HCT116 (cell line): ENCODE results near the gene TPK1. TPM values are rescaled to one million over a fixed set of nuclear protein-coding genes. Genes with fewer than 3 reads are reported as not detected.

Experiments used
- ATAC-seq: fragments of 200-7000 bp; cut with Tn5 transposase; 2 replicates; pipeline ENCODE4 v1.9.1; 2020; ENCODE audit warnings: mild to moderate bottlenecking, moderate library complexity
- BruUV-seq: library from RNA; stranded (reverse); fragments of 400-500 nt; replicated peaks from 2 replicates; lab custom pipeline; 2021; lab: Mats Ljungman, UMichigan
- CTCF ChIA-PET: fragments of 300-600 bp; sonication (Branson Sonifier 250); formaldehyde crosslinking; loops from one replicate; lab custom pipeline; 2021; ENCODE audit warnings: antibody characterized with exemption; lab: Charles Lee
- POLR2A ChIA-PET: fragments of 300-600, 350-600 bp; sonication (Branson Sonifier 250); formaldehyde crosslinking; loops from one replicate; lab custom pipeline; 2021; ENCODE audit warnings: antibody characterized with exemption; lab: Charles Lee
- RAD21 ChIA-PET, 2 experiments: fragments of 300-600 bp; sonication (Branson Sonifier 250); formaldehyde crosslinking; loops; one replicate each; lab custom pipeline; 2023; ENCODE audit warnings: low total read pairs in 2 of 2; ENCODE audit not compliant: uncharacterized antibody in 2 of 2, unreplicated experiment in 2 of 2, low non-redundant PET in 1 of 2; lab: Charles Lee
- DNase-seq: peaks from one replicate; pipeline ENCODE4 v3.0.0-alpha.2; 2010; ENCODE audit warnings: low read depth, low spot score
- H2AFZ ChIP-seq: fragments of 200-600 bp; shearing (Covaris generic), sonication (generic); 2 replicates; pipeline ENCODE4 v1.6.1; 2017; ENCODE audit warnings: low read depth, mixed run types, mixed read lengths, antibody characterized with exemption, low read length; ENCODE audit not compliant: poor library complexity, severe bottlenecking
- H3K27ac ChIP-seq: 2 replicates; pipeline ENCODE4 v1.5.1; 2012; ENCODE audit warnings: low read depth, low read length
- H3K27me3 ChIP-seq: fragments of 200-600 bp; sonication (generic); 2 replicates; pipeline ENCODE4 v1.6.1; 2016; ENCODE audit warnings: mixed run types, low read length, mixed read lengths; ENCODE audit not compliant: insufficient read depth
- H3K36me3 ChIP-seq, 2 experiments: fragments of 200-500 bp in 1 of 2; fragments of 200-600 bp in 1 of 2; sonication (Bioruptor generic) in 1 of 2; sonication (generic) in 1 of 2; 2 replicates each; pipeline versions ENCODE4 v1.5.1 to v1.6.1; 2014 to 2016; ENCODE audit warnings: low read length in 2 of 2, inconsistent platforms in 1 of 2, mixed read lengths in 1 of 2, mixed run types in 1 of 2; ENCODE audit not compliant: insufficient read depth in 2 of 2, control insufficient read depth in 1 of 2
- H3K4me1 ChIP-seq, 2 experiments: fragments of 200-600 bp in 1 of 2; sonication (generic) in 1 of 2; 2 replicates each; pipeline versions ENCODE4 v1.5.1 to v1.6.1; 2012 to 2017; ENCODE audit warnings: low read length in 2 of 2, inconsistent platforms in 1 of 2, mild to moderate bottlenecking in 1 of 2, mixed read lengths in 1 of 2, mixed run types in 1 of 2, moderate library complexity in 1 of 2; ENCODE audit not compliant: insufficient read depth in 2 of 2, control insufficient read depth in 1 of 2
- H3K4me2 ChIP-seq: fragments of 200-600 bp; sonication (generic); 2 replicates; pipeline ENCODE4 v1.6.1; 2017; ENCODE audit warnings: mixed run types, low read length, mixed read lengths
- H3K4me3 ChIP-seq, 2 experiments: fragments of 200-600 bp in 1 of 2; sonication (generic) in 1 of 2; replicated peaks in 1 of 2; 2 replicates each; pipeline ENCODE4 v1.5.1; 2011 to 2016; ENCODE audit warnings: low read length in 2 of 2, control low read depth in 1 of 2, low read depth in 1 of 2, mild to moderate bottlenecking in 1 of 2, mixed read lengths in 1 of 2, mixed run types in 1 of 2
- H3K79me2 ChIP-seq: fragments of 200-600 bp; sonication (generic); 2 replicates; pipeline ENCODE4 v1.6.1; 2017; ENCODE audit warnings: mild to moderate bottlenecking, mixed run types, low read length, moderate library complexity, mixed read lengths; ENCODE audit not compliant: insufficient read depth
- H3K9ac ChIP-seq: fragments of 200-600 bp; sonication (generic); 2 replicates; pipeline ENCODE4 v1.6.1; 2016; ENCODE audit warnings: low read length, mixed read lengths
- H3K9me2 ChIP-seq: fragments of 200-600 bp; sonication (generic), shearing (Covaris generic); 2 replicates; pipeline ENCODE4 v1.6.1; 2017; ENCODE audit warnings: mixed run types, mild to moderate bottlenecking, moderate library complexity; ENCODE audit not compliant: insufficient read depth
- H3K9me3 ChIP-seq, 2 experiments: fragments of 200-500 bp in 1 of 2; fragments of 200-600 bp in 1 of 2; sonication (Bioruptor generic) in 1 of 2; sonication (generic) in 1 of 2; 2 replicates each; pipeline ENCODE4 v1.6.1; 2014 to 2017; ENCODE audit warnings: low read length in 2 of 2, mixed read lengths in 2 of 2, inconsistent platforms in 1 of 2, low read depth in 1 of 2, mild to moderate bottlenecking in 1 of 2, mixed run types in 1 of 2, moderate library complexity in 1 of 2; ENCODE audit not compliant: control insufficient read depth in 1 of 2, insufficient read depth in 1 of 2
- H4K20me1 ChIP-seq: fragments of 200-600 bp; sonication (generic), shearing (Covaris generic); 2 replicates; pipeline ENCODE4 v1.6.1; 2017; ENCODE audit warnings: mixed run types, mild to moderate bottlenecking, moderate library complexity; ENCODE audit not compliant: insufficient read depth
- CTCF ChIP-seq, 3 experiments: fragments of 200-600 bp in 1 of 3; sonication (generic) in 1 of 3; IDR thresholded peaks in 2 of 3; conservative IDR thresholded peaks in 1 of 3; 2 replicates each; pipeline ENCODE4 v1.5.1; 2012 to 2017; ENCODE audit warnings: low read depth in 2 of 3, low read length in 2 of 3, antibody characterized with exemption in 1 of 3, borderline replicate concordance in 1 of 3, control low read depth in 1 of 3, mild to moderate bottlenecking in 1 of 3, mixed read lengths in 1 of 3, mixed run types in 1 of 3, moderate library complexity in 1 of 3; ENCODE audit not compliant: insufficient read depth in 1 of 3
- MAX ChIP-seq: IDR thresholded peaks from 2 replicates; pipeline ENCODE4 v1.6.1; 2012
- POLR2AphosphoS5 ChIP-seq: IDR thresholded peaks from 2 replicates; pipeline ENCODE4 v1.6.1; 2011; ENCODE audit warnings: mild to moderate bottlenecking, low read depth, low read length, moderate library complexity
- RAD21 ChIP-seq: IDR thresholded peaks from 2 replicates; pipeline ENCODE4 v1.6.1; 2012; ENCODE audit warnings: low read depth, mild to moderate bottlenecking
- TCF7L2 ChIP-seq: IDR thresholded peaks from 2 replicates; pipeline ENCODE4 v1.7.0; 2011; ENCODE audit warnings: borderline replicate concordance, inconsistent platforms; ENCODE audit not compliant: insufficient read depth, insufficient read length; ENCODE audit errors: extremely low read depth
- YY1 ChIP-seq: IDR thresholded peaks from 2 replicates; pipeline ENCODE4 v1.6.1; 2011; ENCODE audit warnings: low read length, low read depth, moderate library complexity, mild to moderate bottlenecking; ENCODE audit not compliant: insufficient replicate concordance; ENCODE audit errors: extremely low read depth
- ZBTB33 ChIP-seq: IDR thresholded peaks from 2 replicates; pipeline ENCODE4 v1.6.1; 2011; ENCODE audit warnings: mild to moderate bottlenecking, low read length, moderate library complexity; ENCODE audit not compliant: insufficient replicate concordance; ENCODE audit errors: extremely low read depth
- ZNF274 ChIP-seq: fragments of 200-500 bp; sonication (Bioruptor generic); IDR thresholded peaks from 2 replicates; pipeline ENCODE4 v1.6.1; 2014; ENCODE audit warnings: mild to moderate bottlenecking, low read depth, low read length, inconsistent platforms
- intact Hi-C: fragments of 100-400 bp; cut with micrococcal nuclease; formaldehyde crosslinking; loops from 2 replicates; pipeline ENCODE4 v1.10.0; 2022
- total RNA-seq: library from RNA; stranded (reverse); gene quantifications from one replicate; pipeline ENCODE4 v1.2.1, GENCODE V29; 2021; ENCODE audit not compliant: unreplicated experiment

The TPK1 gene
- total RNA-seq, 1 experiment from 2014 or later: 5.4 TPM

- ATAC-seq: no peak
- H3K27ac ChIP-seq: no peak within 1 kb of the TSS
- H2AFZ ChIP-seq: no peak within 1 kb of the TSS
- CTCF ChIA-PET: no interaction called here
- no peaks in the 10 kb centered on the region for H4K20me1 ChIP-seq
- 0 out of 2 replicates have a peak, but pooled peaks cover 3% of the 10 kb centered on the region for H3K27me3 ChIP-seq
- DNase-seq: no peak
- H3K4me3 ChIP-seq: no peak within 1 kb of the TSS
- no peaks in the 10 kb centered on the region for H3K4me1 ChIP-seq
- intact Hi-C loops: no loop called here
- H3K9me3 ChIP-seq: no peaks in the 10 kb centered on the region
- H3K79me2 ChIP-seq: no peaks in the 10 kb centered on the region
- H3K4me2 ChIP-seq: no peak within 1 kb of the TSS
- no TSS peak for BruUV-seq
- POLR2A ChIA-PET: no interaction called here
- no peak within 1 kb of the TSS for H3K9ac ChIP-seq
- TF ChIP-seq CTCF (IDR thresholded peaks at IDR 0.05 in 2 of 3, conservative IDR thresholded peaks at IDR 0.05 in 1 of 3; ENCODE audit: borderline replicate concordance in 1 of 3, insufficient read depth in 1 of 3, low read depth in 2 of 3, low read length in 2 of 3) (no peak), YY1 (no peak), POLR2AphosphoS5 (no peak)
- no peaks in the 10 kb centered on the region for H3K9me2 ChIP-seq
- no peaks in the 10 kb centered on the region for H3K36me3 ChIP-seq
- RAD21 ChIA-PET: no interaction called here
Measured at GRCh38 chr7:144403649-144404061, 432.2 kb downstream of the TPK1 start, which contains the start of gene NOBOX. Gene NOBOX (minus strand): TSS chr7:144403693.

- Histone ChIP-seq H3K36me3 (no peaks in the 10 kb centered on the region), H3K9me3 (no peaks in the 10 kb centered on the region), H3K9me2 (no peaks in the 10 kb centered on the region), H3K4me2 (no peak overlapping the region), H2AFZ (no peak overlapping the region), H3K27me3 (0 out of 2 replicates have a peak, but pooled peaks cover 3% of the 10 kb centered on the region), H3K4me3 (no peak overlapping the region), H3K79me2 (no peaks in the 10 kb centered on the region), H3K27ac (no peak overlapping the region), H3K4me1 (no peaks in the 10 kb centered on the region), H4K20me1 (no peaks in the 10 kb centered on the region), H3K9ac (no peak overlapping the region)
- intact Hi-C loops: no loop called here
- ChIA-PET CTCF (no interaction called here), RAD21 (no interaction called here), POLR2A (no interaction called here)
- DNase-seq (no peak), ATAC-seq (no peak)
- BruUV-seq: no TSS peak
- TF ChIP-seq CTCF (IDR thresholded peaks at IDR 0.05 in 2 of 3, conservative IDR thresholded peaks at IDR 0.05 in 1 of 3; ENCODE audit: borderline replicate concordance in 1 of 3, insufficient read depth in 1 of 3, low read depth in 2 of 3, low read length in 2 of 3) (no peak), RAD21 (no peak), ZBTB33 (no peak), MAX (no peak), ZNF274 (no peak), TCF7L2 (no peak)
Measured at GRCh38 chr7:144403102-144403501, 432.8 kb downstream of the TPK1 start.
